GM18951 (cell line): ENCODE results near the gene IRF9.

Source experiments
- POLR2A ChIP-seq: IDR thresholded peaks from 4 replicates; pipeline ENCODE4 v1.6.1; 2011; ENCODE audit warnings: mild to moderate bottlenecking; ENCODE audit not compliant: insufficient read length, insufficient read depth; ENCODE audit errors: extremely low read depth
- in situ Hi-C: fragments of 300-500 bp; cut with MboI; formaldehyde crosslinking; loops from one replicate; pipeline ENCODE4 v1.12.0; 2022; ENCODE audit warnings: low sequenced_read_pairs, mixed read lengths, inconsistent platforms; ENCODE audit not compliant: unreplicated experiment

Gene IRF9

GRCh38 chr14:24136684-24137528, 24.2 kb upstream of the IRF9 start:
- TF ChIP-seq POLR2A: no peak
- in situ Hi-C loops: no loop called here

GRCh38 chr14:24137529-24138395, 23.3 kb upstream of the IRF9 start:
- in situ Hi-C loops: no loop called here
- TF ChIP-seq POLR2A: no peak

DNA sequence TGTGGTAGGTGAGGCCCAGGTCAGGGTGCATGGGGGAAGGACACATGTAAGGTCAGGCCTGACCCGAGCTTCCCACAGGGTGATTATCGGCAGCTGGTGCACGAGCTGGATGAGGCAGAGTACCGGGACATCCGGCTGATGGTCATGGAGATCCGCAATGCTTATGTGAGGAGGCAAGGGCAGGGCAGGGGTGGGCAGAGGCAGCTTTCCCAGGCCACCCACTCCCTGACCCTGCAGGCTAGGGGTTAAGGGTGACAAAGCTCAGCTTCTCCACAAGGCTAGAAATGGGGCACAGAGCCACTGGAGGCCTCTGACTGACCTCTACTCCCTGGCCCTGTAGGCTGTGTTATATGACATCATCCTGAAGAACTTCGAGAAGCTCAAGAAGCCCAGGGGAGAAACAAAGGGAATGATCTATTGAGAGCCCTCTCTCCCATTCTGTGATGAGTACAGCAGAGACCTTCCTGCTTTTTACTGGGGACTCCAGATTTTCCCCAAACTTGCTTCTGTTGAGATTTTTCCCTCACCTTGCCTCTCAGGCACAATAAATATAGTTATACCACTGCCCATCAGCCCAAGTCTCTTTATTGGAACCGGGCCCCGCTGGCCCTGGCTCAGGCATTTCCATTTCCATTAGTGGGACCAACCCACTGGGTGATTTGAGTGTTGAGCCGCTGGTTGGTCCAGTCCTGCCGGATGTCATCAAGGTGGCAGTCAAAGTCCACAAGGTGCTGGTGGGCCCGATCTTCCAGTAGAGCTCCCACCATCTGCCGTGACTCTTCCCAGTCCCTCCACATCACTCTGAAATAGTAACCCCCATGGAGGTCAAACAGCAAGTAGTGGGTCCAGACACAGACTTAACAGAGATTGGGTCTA, 22.4 kb upstream of the IRF9 start:
- TF ChIP-seq POLR2A: peak; percentile 20
- in situ Hi-C loops: no loop called here

- peak; percentile 9 for TF ChIP-seq POLR2A
- in situ Hi-C loops: no loop called here
Measured at GRCh38 chr14:24139272-24139934, 21.7 kb upstream of the IRF9 start.

DNA sequence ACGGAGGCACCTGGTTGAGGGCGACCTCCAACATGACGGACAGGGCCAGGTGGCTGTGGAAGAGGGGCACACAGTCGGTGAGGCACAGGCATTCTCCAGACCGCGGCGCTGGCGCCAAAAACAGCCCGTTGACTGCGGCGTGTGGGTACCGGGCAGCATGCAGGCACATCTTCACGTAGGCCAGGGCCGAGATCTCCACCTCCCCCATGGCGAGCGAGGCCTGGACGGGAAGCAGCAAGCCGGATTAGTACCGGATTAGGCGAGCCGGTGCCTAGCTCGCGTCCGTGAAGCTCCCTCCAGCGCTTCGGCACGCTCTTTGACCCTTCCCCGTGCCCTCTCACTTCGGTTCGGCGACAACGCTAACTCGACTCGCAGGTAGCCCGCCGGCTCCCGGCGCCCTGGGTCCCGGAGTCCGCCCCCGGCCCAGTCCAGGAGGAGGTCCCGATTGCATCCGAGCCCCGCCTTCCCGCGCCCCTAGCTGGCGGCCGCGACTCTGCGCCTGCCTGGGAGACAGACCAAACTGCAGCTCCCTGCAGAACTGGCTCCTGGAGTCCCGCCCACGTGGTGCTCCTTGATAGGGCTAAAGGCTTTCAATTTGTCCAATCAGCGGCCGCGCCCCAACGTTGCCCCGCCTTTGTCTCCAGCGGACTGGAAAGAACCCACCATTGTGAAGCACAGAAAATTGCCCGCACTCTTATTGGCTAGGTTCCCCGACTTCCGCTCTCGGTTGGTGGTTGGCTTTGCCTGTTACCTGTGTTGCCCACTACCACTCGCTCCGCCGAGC, 19.8 kb upstream of the IRF9 start, which contains the start of gene EMC9:
Gene EMC9 (minus strand): TSS at position 495 of the 784 bp plus-strand sequence. CDS start 287 bp downstream, at position 208.
- TF ChIP-seq POLR2A: peak; percentile 93
- in situ Hi-C loops: no loop called here

GRCh38 chr14:24143511-24143910, 17.6 kb upstream of the IRF9 start:
- no peak for TF ChIP-seq POLR2A
- in situ Hi-C loops: no loop called here

- in situ Hi-C loops: no loop called here
- no peak for TF ChIP-seq POLR2A
Measured at GRCh38 chr14:24144451-24144850, 16.6 kb upstream of the IRF9 start.

DNA sequence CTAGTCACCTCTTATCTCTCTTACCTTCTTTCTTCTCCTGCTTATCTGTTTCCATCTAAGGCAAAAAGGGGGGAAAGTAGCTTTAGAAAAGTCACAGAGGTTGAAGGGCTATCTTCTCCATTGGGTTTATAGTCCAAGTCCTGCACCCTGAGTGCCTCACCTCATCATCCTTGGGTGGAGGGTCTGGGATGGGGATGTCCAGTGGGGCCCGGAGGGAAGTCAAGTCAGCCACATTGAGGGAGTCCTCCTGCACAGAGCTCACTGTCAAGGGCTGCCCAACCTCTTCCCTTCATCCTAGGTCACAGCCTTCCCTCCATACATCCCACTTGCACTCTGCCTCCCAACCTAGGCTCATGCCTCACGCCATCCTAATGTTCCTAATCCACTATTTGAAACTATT, 15.8 kb upstream of the IRF9 start:
- no peak for TF ChIP-seq POLR2A

DNA sequence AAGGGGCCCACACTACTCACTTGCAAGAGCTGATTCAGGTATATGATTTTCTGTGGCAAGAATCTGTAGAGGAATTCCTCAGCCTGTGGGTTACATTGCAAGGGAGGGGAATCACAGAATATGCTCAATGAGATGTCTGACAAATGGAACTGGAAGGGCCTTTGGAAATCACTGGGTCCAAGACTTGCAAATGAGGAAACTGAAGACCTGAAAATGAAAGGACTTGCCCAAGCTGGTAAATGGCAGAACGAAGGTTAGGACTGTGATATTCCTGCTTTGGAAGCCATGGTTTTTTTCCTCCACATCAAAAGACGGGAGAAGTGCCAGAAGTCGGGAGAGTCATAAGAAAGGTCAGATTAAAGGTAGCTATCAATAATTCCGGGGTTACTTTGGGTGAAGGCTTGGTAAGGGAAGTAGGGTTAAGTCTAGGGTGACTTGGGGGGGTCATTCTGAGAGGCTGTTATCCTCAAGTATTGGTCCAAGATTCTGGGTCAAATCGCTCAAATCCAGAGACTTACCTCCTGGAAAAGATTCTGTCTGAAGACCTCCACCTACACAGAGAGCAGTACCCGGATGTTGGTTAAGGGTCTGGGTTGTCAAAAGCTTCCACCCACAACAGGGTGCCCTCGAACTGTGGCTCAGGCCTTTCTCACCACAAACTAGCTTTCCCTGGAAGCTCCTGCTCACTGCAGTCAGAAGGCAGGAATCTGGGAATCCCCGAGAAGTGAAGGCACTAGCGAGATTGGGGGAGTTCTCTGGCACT, 15.2 kb upstream of the IRF9 start:
- in situ Hi-C loops: no loop called here
- TF ChIP-seq POLR2A: no peak

More for the DNA sequence above, 15.8 kb upstream of the IRF9 start:
- in situ Hi-C loops: no loop called here

GRCh38 chr14:24146453-24146977, 14.6 kb upstream of the IRF9 start, which contains the start of gene PSME2:
Gene PSME2, minus strand, starts transcription at chr14:24146610. Its CDS starts 29 bp downstream, at chr14:24146581.
- peak; percentile 83 for TF ChIP-seq POLR2A
- in situ Hi-C loops: no loop called here

DNA sequence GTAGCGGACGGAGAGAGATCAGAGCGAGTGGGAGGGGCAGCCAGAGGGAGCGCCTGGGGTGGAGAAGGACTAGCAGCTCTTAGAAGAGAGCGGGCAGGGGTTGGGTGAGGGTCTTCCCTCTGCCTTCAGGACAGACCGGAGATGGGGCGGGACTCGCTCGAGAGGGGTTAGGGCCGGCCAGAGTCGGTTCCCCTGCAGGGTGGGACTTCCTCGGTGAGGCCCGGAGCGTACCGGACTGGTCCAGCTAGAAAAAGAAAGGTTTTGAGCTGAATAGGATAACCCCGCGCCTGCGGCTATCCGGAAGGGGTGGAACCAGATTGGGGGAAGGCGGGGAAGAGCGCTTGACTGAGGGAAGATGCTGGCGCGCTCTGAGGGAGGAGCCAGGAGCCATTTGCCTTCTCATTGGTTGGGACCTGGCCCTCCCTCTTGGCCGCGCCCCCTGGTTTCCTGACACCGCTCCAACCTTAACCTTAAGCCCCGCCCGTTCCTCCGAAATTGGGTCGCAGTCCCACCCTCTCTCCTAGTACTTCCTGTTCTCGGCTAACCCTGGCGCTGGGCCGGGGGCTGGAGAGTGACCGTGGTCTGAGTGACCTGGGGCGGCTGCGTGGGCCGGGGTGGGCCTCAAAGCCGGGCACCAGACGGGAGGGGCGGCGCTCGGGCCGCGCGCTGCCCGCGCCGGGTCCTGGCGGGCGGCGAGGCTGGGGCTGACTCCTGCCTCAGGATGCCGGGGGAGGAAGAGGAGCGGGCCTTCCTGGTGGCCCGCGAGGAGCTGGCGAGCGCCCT, 13.9 kb upstream of the IRF9 start, which contains the start of gene RNF31:
Gene RNF31 (plus strand): TSS at position 521 of the 783 bp plus-strand sequence. CDS start 201 bp downstream, at position 722.
- TF ChIP-seq POLR2A: peak; percentile 73
- in situ Hi-C loops: no loop called here
